ENCODE data around the gene PTS.

Gene PTS

GRCh38 chr11:112265659-112266409 lies 39.6 kb downstream of the PTS start:
- DNase-seq (ENCODE audit: low read depth, low spot score): no peak
- Histone ChIP-seq H3K36me3 (ENCODE audit: insufficient read depth, insufficient read length, low read length) (no peaks in the 10 kb centered on the region), H3K4me1 (ENCODE audit: insufficient read depth, insufficient read length) (no peaks in the 10 kb centered on the region), H3K9me3 (ENCODE audit: insufficient read depth, low read length) (no peaks in the 10 kb centered on the region), H3K9ac (ENCODE audit: insufficient read length, low read depth) (no peak overlapping the region), H3K27me3 (ENCODE audit: insufficient read depth, insufficient read length) (no peaks in the 10 kb centered on the region), H3K4me3 (ENCODE audit: insufficient read length, low read depth) (no peak overlapping the region)
- TF ChIP-seq ZNF274 (IDR thresholded peaks at IDR 0.05; ENCODE audit: low read depth, low read length): no peak
- TF ChIP-seq SUZ12 (IDR thresholded peaks at IDR 0.05; ENCODE audit: extremely low read depth, insufficient read depth, insufficient read length): no peak
- TF ChIP-seq YY1 (IDR thresholded peaks at IDR 0.05; ENCODE audit: insufficient read depth, insufficient read length): no peak

GRCh38 chr11:112266410-112266778 lies 40.2 kb downstream of the PTS start:
- no peaks in the 10 kb centered on the region for H3K9me3 ChIP-seq (ENCODE audit: insufficient read depth, low read length)
- no peaks in the 10 kb centered on the region for H3K4me1 ChIP-seq (ENCODE audit: insufficient read depth, insufficient read length)
- H3K4me3 ChIP-seq (ENCODE audit: insufficient read length, low read depth): no peak overlapping the region
- DNase-seq (ENCODE audit: low read depth, low spot score): no peak
- no peak overlapping the region for H3K9ac ChIP-seq (ENCODE audit: insufficient read length, low read depth)
- no peaks in the 10 kb centered on the region for H3K27me3 ChIP-seq (ENCODE audit: insufficient read depth, insufficient read length)
- no peaks in the 10 kb centered on the region for H3K36me3 ChIP-seq (ENCODE audit: insufficient read depth, insufficient read length, low read length)
- TF ChIP-seq YY1 (IDR thresholded peaks at IDR 0.05; ENCODE audit: insufficient read depth, insufficient read length): no peak
- no peak for TF ChIP-seq SUZ12 (IDR thresholded peaks at IDR 0.05; ENCODE audit: extremely low read depth, insufficient read depth, insufficient read length)
- no peak for TF ChIP-seq ZNF274 (IDR thresholded peaks at IDR 0.05; ENCODE audit: low read depth, low read length)

GRCh38 chr11:112267188-112267591 lies 41.0 kb downstream of the PTS start:
- H3K9ac ChIP-seq (ENCODE audit: insufficient read length, low read depth): no peak overlapping the region
- TF ChIP-seq YY1 (IDR thresholded peaks at IDR 0.05; ENCODE audit: insufficient read depth, insufficient read length) (no peak), SUZ12 (IDR thresholded peaks at IDR 0.05; ENCODE audit: extremely low read depth, insufficient read depth, insufficient read length) (no peak), ZNF274 (IDR thresholded peaks at IDR 0.05; ENCODE audit: low read depth, low read length) (no peak)
- no peaks in the 10 kb centered on the region for H3K4me1 ChIP-seq (ENCODE audit: insufficient read depth, insufficient read length)
- H3K9me3 ChIP-seq (ENCODE audit: insufficient read depth, low read length): no peaks in the 10 kb centered on the region
- no peak for DNase-seq (ENCODE audit: low read depth, low spot score)
- no peaks in the 10 kb centered on the region for H3K27me3 ChIP-seq (ENCODE audit: insufficient read depth, insufficient read length)
- no peaks in the 10 kb centered on the region for H3K36me3 ChIP-seq (ENCODE audit: insufficient read depth, insufficient read length, low read length)
- no peak overlapping the region for H3K4me3 ChIP-seq (ENCODE audit: insufficient read length, low read depth)

GRCh38 chr11:112268406-112268805 lies 42.2 kb downstream of the PTS start:
- Histone ChIP-seq H3K4me1 (ENCODE audit: insufficient read depth, insufficient read length) (no peaks in the 10 kb centered on the region), H3K9me3 (ENCODE audit: insufficient read depth, low read length) (no peaks in the 10 kb centered on the region), H3K36me3 (ENCODE audit: insufficient read depth, insufficient read length, low read length) (no peaks in the 10 kb centered on the region), H3K4me3 (ENCODE audit: insufficient read length, low read depth) (no peak overlapping the region), H3K27me3 (ENCODE audit: insufficient read depth, insufficient read length) (no peaks in the 10 kb centered on the region), H3K9ac (ENCODE audit: insufficient read length, low read depth) (no peak overlapping the region)
- TF ChIP-seq YY1 (IDR thresholded peaks at IDR 0.05; ENCODE audit: insufficient read depth, insufficient read length): no peak
- no peak for TF ChIP-seq ZNF274 (IDR thresholded peaks at IDR 0.05; ENCODE audit: low read depth, low read length)
- TF ChIP-seq SUZ12 (IDR thresholded peaks at IDR 0.05; ENCODE audit: extremely low read depth, insufficient read depth, insufficient read length): no peak
- no peak for DNase-seq (ENCODE audit: low read depth, low spot score)

GRCh38 chr11:112269139-112269538 lies 42.9 kb downstream of the PTS start:
- TF ChIP-seq SUZ12 (IDR thresholded peaks at IDR 0.05; ENCODE audit: extremely low read depth, insufficient read depth, insufficient read length): no peak
- TF ChIP-seq YY1 (IDR thresholded peaks at IDR 0.05; ENCODE audit: insufficient read depth, insufficient read length): no peak
- no peak for TF ChIP-seq ZNF274 (IDR thresholded peaks at IDR 0.05; ENCODE audit: low read depth, low read length)
- no peak for DNase-seq (ENCODE audit: low read depth, low spot score)
- Histone ChIP-seq H3K4me3 (ENCODE audit: insufficient read length, low read depth) (no peak overlapping the region), H3K4me1 (ENCODE audit: insufficient read depth, insufficient read length) (no peaks in the 10 kb centered on the region), H3K36me3 (ENCODE audit: insufficient read depth, insufficient read length, low read length) (no peaks in the 10 kb centered on the region), H3K9ac (ENCODE audit: insufficient read length, low read depth) (no peak overlapping the region), H3K27me3 (ENCODE audit: insufficient read depth, insufficient read length) (no peaks in the 10 kb centered on the region), H3K9me3 (ENCODE audit: insufficient read depth, low read length) (no peaks in the 10 kb centered on the region)

GRCh38 chr11:112270551-112271180 lies 44.4 kb downstream of the PTS start:
- TF ChIP-seq ZNF274 (IDR thresholded peaks at IDR 0.05; ENCODE audit: low read depth, low read length) (no peak), SUZ12 (IDR thresholded peaks at IDR 0.05; ENCODE audit: extremely low read depth, insufficient read depth, insufficient read length) (no peak), YY1 (IDR thresholded peaks at IDR 0.05; ENCODE audit: insufficient read depth, insufficient read length) (no peak)
- H3K27me3 ChIP-seq (ENCODE audit: insufficient read depth, insufficient read length): no peaks in the 10 kb centered on the region
- H3K9me3 ChIP-seq (ENCODE audit: insufficient read depth, low read length): no peaks in the 10 kb centered on the region
- no peaks in the 10 kb centered on the region for H3K4me1 ChIP-seq (ENCODE audit: insufficient read depth, insufficient read length)
- no peak overlapping the region for H3K9ac ChIP-seq (ENCODE audit: insufficient read length, low read depth)
- no peak overlapping the region for H3K4me3 ChIP-seq (ENCODE audit: insufficient read length, low read depth)
- DNase-seq (ENCODE audit: low read depth, low spot score): no peak
- no peaks in the 10 kb centered on the region for H3K36me3 ChIP-seq (ENCODE audit: insufficient read depth, insufficient read length, low read length)

- H3K36me3 ChIP-seq (ENCODE audit: insufficient read depth, insufficient read length, low read length): no peaks in the 10 kb centered on the region
- no peaks in the 10 kb centered on the region for H3K27me3 ChIP-seq (ENCODE audit: insufficient read depth, insufficient read length)
- TF ChIP-seq SUZ12 (IDR thresholded peaks at IDR 0.05; ENCODE audit: extremely low read depth, insufficient read depth, insufficient read length): no peak
- no peak for TF ChIP-seq ZNF274 (IDR thresholded peaks at IDR 0.05; ENCODE audit: low read depth, low read length)
- no peak overlapping the region for H3K4me3 ChIP-seq (ENCODE audit: insufficient read length, low read depth)
- no peak overlapping the region for H3K9ac ChIP-seq (ENCODE audit: insufficient read length, low read depth)
- no peak for DNase-seq (ENCODE audit: low read depth, low spot score)
- no peaks in the 10 kb centered on the region for H3K4me1 ChIP-seq (ENCODE audit: insufficient read depth, insufficient read length)
- no peaks in the 10 kb centered on the region for H3K9me3 ChIP-seq (ENCODE audit: insufficient read depth, low read length)
These were observed 45.0 kb downstream of the PTS start for GRCh38 chr11:112271242-112271641.
